ENCODE results near the gene TALDO1.

TALDO1 gene

GRCh38 chr11:802018-802617 is 54.9 kb downstream of the TALDO1 start:
- Histone ChIP-seq H3K9me3 (ENCODE audit: low read length) (no peaks in the 10 kb centered on the region), H3F3A (ENCODE audit: insufficient read depth, low read length) (no peaks in the 10 kb centered on the region), H3K4me2 (ENCODE audit: low read length) (no peak overlapping the region), H3K27ac (ENCODE audit: low read depth, low read length, poor library complexity, severe bottlenecking) (no peak overlapping the region), H3K4me1 (ENCODE audit: insufficient read depth, low read length, severe bottlenecking) (peaks cover 28% of the 10 kb centered on the region), H3K9me2 (ENCODE audit: low read depth, low read length) (no peaks in the 10 kb centered on the region), H3K79me2 (ENCODE audit: insufficient read depth, low read length) (no peaks in the 10 kb centered on the region), H2AFZ (ENCODE audit: low read length) (no peak overlapping the region), H3K27me3 (ENCODE audit: insufficient read depth, low read length) (no peaks in the 10 kb centered on the region), H4K20me1 (ENCODE audit: insufficient read depth, low read length) (no peaks in the 10 kb centered on the region), H3K4me3 (ENCODE audit: low read depth, low read length, poor library complexity, severe bottlenecking) (no peak overlapping the region), H3K9ac (ENCODE audit: low read length) (no peak overlapping the region), H3K36me3 (ENCODE audit: insufficient read depth, low read length) (peaks cover 38% of the 10 kb centered on the region)
- TF ChIP-seq, protein P1, sequence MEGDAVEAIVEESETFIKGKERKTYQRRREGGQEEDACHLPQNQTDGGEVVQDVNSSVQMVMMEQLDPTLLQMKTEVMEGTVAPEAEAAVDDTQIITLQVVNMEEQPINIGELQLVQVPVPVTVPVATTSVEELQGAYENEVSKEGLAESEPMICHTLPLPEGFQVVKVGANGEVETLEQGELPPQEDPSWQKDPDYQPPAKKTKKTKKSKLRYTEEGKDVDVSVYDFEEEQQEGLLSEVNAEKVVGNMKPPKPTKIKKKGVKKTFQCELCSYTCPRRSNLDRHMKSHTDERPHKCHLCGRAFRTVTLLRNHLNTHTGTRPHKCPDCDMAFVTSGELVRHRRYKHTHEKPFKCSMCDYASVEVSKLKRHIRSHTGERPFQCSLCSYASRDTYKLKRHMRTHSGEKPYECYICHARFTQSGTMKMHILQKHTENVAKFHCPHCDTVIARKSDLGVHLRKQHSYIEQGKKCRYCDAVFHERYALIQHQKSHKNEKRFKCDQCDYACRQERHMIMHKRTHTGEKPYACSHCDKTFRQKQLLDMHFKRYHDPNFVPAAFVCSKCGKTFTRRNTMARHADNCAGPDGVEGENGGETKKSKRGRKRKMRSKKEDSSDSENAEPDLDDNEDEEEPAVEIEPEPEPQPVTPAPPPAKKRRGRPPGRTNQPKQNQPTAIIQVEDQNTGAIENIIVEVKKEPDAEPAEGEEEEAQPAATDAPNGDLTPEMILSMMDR (IDR thresholded peaks at IDR 0.05; ENCODE audit: low read length) = no peak
- TF ChIP-seq EZH2 (IDR thresholded peaks at IDR 0.05; ENCODE audit: borderline replicate concordance, low read length) = no peak

DNA sequence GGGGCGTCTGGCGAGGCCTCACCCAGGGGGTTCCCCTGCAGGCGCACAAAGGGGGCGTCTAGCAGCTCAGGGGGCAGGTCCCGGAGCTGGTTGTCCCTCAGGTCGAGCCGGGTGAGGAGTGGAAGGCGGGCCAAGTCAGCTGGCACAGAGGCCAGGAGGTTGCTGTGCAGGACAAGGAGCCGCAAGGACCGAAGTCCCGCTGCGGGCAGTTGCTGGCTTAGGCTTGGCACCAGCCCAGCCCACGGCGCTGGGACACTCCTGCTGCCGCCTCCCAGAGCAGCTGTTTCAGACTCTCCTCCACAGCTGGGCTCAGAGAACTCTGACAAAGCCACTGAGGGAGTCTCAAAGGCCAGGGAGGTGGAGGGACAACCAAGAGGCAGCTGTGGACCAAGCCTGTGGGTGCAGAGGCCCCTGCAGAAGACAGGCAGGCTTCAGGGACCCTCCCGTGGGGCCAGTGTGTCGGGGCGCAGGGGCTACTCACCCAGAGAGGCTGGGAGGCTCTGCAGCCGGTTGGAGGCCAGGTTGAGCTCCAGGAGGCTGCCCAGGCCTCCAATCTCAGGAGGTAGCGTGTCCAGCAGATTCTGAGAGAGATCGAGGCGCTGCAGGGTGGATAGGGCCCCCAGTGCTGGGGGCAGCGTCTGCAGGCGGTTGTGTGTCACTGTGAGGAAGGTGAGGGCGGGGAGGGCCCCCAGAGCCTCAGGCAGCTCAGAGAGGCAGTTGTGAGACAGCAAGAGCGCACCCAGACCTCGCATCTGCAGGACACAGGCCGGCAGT is 55.6 kb downstream of the TALDO1 start:
- TF ChIP-seq EZH2 (IDR thresholded peaks at IDR 0.05; ENCODE audit: borderline replicate concordance, low read length) = no peak
- TF ChIP-seq, protein P1 (IDR thresholded peaks at IDR 0.05; ENCODE audit: low read length) = no peak
- no peak overlapping the region for H3K27ac ChIP-seq (ENCODE audit: low read depth, low read length, poor library complexity, severe bottlenecking)
- peak overlapping the region; percentile 87; the same call in 1 of the 2 replicates for H3K4me2 ChIP-seq (ENCODE audit: low read length)
- no peaks in the 10 kb centered on the region for H3K79me2 ChIP-seq (ENCODE audit: insufficient read depth, low read length)
- peak overlapping the region; percentile 72 for H3K4me3 ChIP-seq (ENCODE audit: low read depth, low read length, poor library complexity, severe bottlenecking)
- no peaks in the 10 kb centered on the region for H4K20me1 ChIP-seq (ENCODE audit: insufficient read depth, low read length)
- H3K9me2 ChIP-seq (ENCODE audit: low read depth, low read length) = no peaks in the 10 kb centered on the region
- H3F3A ChIP-seq (ENCODE audit: insufficient read depth, low read length) = no peaks in the 10 kb centered on the region
- no peaks in the 10 kb centered on the region for H3K27me3 ChIP-seq (ENCODE audit: insufficient read depth, low read length)
- H2AFZ ChIP-seq (ENCODE audit: low read length) = no peak overlapping the region
- H3K4me1 ChIP-seq (ENCODE audit: insufficient read depth, low read length, severe bottlenecking) = peaks cover 31% of the 10 kb centered on the region
- no peaks in the 10 kb centered on the region for H3K9me3 ChIP-seq (ENCODE audit: low read length)
- H3K9ac ChIP-seq (ENCODE audit: low read length) = peak overlapping the region; percentile 87; the same call in 1 of the 2 replicates
- H3K36me3 ChIP-seq (ENCODE audit: insufficient read depth, low read length) = peaks cover 38% of the 10 kb centered on the region

- Histone ChIP-seq H3F3A (ENCODE audit: insufficient read depth, low read length) (no peaks in the 10 kb centered on the region), H3K4me2 (ENCODE audit: low read length) (peak overlapping the region; percentile 87), H3K27me3 (ENCODE audit: insufficient read depth, low read length) (no peaks in the 10 kb centered on the region), H2AFZ (ENCODE audit: low read length) (no peak overlapping the region), H3K4me3 (ENCODE audit: low read depth, low read length, poor library complexity, severe bottlenecking) (peak overlapping the region; percentile 72), H3K9ac (ENCODE audit: low read length) (peak overlapping the region; percentile 87; the same call in 1 of the 2 replicates), H3K27ac (ENCODE audit: low read depth, low read length, poor library complexity, severe bottlenecking) (no peak overlapping the region), H3K9me3 (ENCODE audit: low read length) (no peaks in the 10 kb centered on the region), H3K36me3 (ENCODE audit: insufficient read depth, low read length) (peaks cover 38% of the 10 kb centered on the region), H3K4me1 (ENCODE audit: insufficient read depth, low read length, severe bottlenecking) (peaks cover 36% of the 10 kb centered on the region), H3K9me2 (ENCODE audit: low read depth, low read length) (no peaks in the 10 kb centered on the region), H3K79me2 (ENCODE audit: insufficient read depth, low read length) (no peaks in the 10 kb centered on the region), H4K20me1 (ENCODE audit: insufficient read depth, low read length) (no peaks in the 10 kb centered on the region)
- TF ChIP-seq, protein P1 (IDR thresholded peaks at IDR 0.05; ENCODE audit: low read length) = no peak
- no peak for TF ChIP-seq EZH2 (IDR thresholded peaks at IDR 0.05; ENCODE audit: borderline replicate concordance, low read length)
These were observed 56.1 kb downstream of the TALDO1 start for GRCh38 chr11:803467-803742.
